Retinal pigment epithelial cell (primary cell): ENCODE measurements around the gene GABRA6.

Source experiments
- DNase-seq: peaks from one replicate; pipeline ENCODE4 v3.0.0-alpha.2; 2010; ENCODE audit warnings: low read depth
- H3K4me3 ChIP-seq: 2 replicates; pipeline ENCODE4 v1.5.1; 2011; ENCODE audit warnings: mild to moderate bottlenecking, low read length, control low read depth, moderate library complexity
- CTCF ChIP-seq: conservative IDR thresholded peaks from 2 replicates; pipeline ENCODE4 v1.5.1; 2011; ENCODE audit warnings: low read depth, low read length, control low read depth, inconsistent platforms

The GABRA6 gene

GRCh38 chr5:161744276-161744675, 58.8 kb downstream of the GABRA6 start:
- no peak overlapping the region for H3K4me3 ChIP-seq
- TF ChIP-seq CTCF, result no peak
- no peak for DNase-seq

GRCh38 chr5:161745392-161745791, 59.9 kb downstream of the GABRA6 start:
- TF ChIP-seq CTCF, result no peak
- H3K4me3 ChIP-seq, result no peak overlapping the region
- DNase-seq, result no peak

GRCh38 chr5:161751265-161751664, 65.7 kb downstream of the GABRA6 start:
- DNase-seq, result no peak
- TF ChIP-seq CTCF, result no peak
- H3K4me3 ChIP-seq, result no peak overlapping the region
